Gastroesophageal sphincter (tissue), 3 donors: Measurements from ENCODE around the gene GSTM3.

Source experiments
- EP300 ChIP-seq: sonication (generic); formaldehyde crosslinking; IDR thresholded peaks from one replicate; pipeline ENCODE4 v1.6.1; 2017; ENCODE audit warnings: antibody characterized with exemption, mild to moderate bottlenecking
- POLR2A ChIP-seq, 2 donors: fragments of 450-650 bp; IDR thresholded peaks; one replicate each; pipeline ENCODE4 v1.6.1; 2017; ENCODE audit warnings: antibody characterized with exemption in 2 of 2, mild to moderate bottlenecking in 2 of 2, moderate library complexity in 1 of 2
- POLR2AphosphoS5 ChIP-seq: sonication (generic); formaldehyde crosslinking; IDR thresholded peaks from one replicate; pipeline ENCODE4 v1.6.1; 2017; ENCODE audit warnings: antibody characterized with exemption
- TF ChIP-seq, protein P1 (sequence below), 4 experiments: fragments of 200-600 bp in 2 of 4; fragments of 450-650 bp in 2 of 4; sonication (generic) in 1 of 4; IDR thresholded peaks; one replicate each; pipeline ENCODE4 v1.5.1; 2017 to 2019; ENCODE audit warnings: antibody characterized with exemption in 4 of 4, mild to moderate bottlenecking in 2 of 4, moderate library complexity in 2 of 4

DNA sequence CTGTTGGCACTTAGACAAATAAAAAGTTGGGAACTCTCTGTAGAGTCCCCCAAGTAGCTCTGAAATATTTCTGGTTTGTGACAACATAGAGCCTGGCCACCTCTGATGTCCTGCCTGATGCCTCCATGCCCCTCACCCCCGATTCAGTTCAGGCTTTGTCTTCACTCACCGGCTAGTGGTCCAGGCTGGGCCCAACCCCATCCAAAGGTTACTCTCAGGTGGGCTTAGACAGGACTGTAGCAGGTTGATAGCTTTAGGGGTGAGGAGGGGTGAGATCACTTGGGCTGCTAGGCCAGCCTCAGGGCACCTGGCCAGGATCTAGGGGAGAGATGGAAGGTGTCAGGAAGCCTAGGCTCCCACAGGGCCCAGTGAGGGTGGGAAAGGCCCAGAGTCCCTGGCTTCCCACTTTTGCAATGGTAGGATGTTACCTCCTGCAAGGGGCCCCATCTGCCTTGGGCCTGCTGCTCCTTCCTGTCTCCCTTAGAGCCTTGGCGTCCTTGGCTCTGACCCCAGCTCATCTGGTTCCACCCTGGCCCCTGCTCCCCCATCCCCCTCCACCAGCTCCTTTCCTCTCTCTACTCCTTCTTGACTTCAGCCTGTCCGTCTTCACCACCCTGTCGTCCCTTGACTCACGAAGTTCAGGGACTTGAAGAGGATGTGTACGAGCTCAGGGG lies 16.1 kb upstream of the GSTM3 start:
- TF ChIP-seq POLR2AphosphoS5 = no peak
- TF ChIP-seq, protein P1, sequence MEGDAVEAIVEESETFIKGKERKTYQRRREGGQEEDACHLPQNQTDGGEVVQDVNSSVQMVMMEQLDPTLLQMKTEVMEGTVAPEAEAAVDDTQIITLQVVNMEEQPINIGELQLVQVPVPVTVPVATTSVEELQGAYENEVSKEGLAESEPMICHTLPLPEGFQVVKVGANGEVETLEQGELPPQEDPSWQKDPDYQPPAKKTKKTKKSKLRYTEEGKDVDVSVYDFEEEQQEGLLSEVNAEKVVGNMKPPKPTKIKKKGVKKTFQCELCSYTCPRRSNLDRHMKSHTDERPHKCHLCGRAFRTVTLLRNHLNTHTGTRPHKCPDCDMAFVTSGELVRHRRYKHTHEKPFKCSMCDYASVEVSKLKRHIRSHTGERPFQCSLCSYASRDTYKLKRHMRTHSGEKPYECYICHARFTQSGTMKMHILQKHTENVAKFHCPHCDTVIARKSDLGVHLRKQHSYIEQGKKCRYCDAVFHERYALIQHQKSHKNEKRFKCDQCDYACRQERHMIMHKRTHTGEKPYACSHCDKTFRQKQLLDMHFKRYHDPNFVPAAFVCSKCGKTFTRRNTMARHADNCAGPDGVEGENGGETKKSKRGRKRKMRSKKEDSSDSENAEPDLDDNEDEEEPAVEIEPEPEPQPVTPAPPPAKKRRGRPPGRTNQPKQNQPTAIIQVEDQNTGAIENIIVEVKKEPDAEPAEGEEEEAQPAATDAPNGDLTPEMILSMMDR (IDR thresholded peaks at IDR 0.05) = no peak
- TF ChIP-seq POLR2A (IDR thresholded peaks at IDR 0.05) = no peak
- no peak for TF ChIP-seq EP300
